Vagina (tissue), 2 donors: ENCODE measurements around the gene HPN.

ENCODE experiments used
- CTCF ChIP-seq, 3 experiments: fragments of 450-650 bp in 2 of 3; fragments of 200-600 bp in 1 of 3; sonication (generic) in 1 of 3; IDR thresholded peaks; one replicate each; pipeline ENCODE4 v1.5.1; 2017 to 2019; ENCODE audit warnings: antibody characterized with exemption in 3 of 3, mild to moderate bottlenecking in 2 of 3, moderate library complexity in 2 of 3
- POLR2A ChIP-seq, 2 donors: fragments of 450-650 bp; IDR thresholded peaks; one replicate each; pipeline ENCODE4 v1.6.1; 2017; ENCODE audit warnings: antibody characterized with exemption in 2 of 2, mild to moderate bottlenecking in 2 of 2, moderate library complexity in 2 of 2

- TF ChIP-seq CTCF (IDR thresholded peaks at IDR 0.05) (no peak), POLR2A (IDR thresholded peaks at IDR 0.05) (no peak)
Measured at GRCh38 chr19:35089554-35089953, 48.0 kb downstream of the HPN start.
